Psoas muscle (tissue), 8 donors: Measurements from ENCODE around the gene CHI3L1. TPM values are rescaled to one million over a fixed set of nuclear protein-coding genes. Genes with fewer than 3 reads are reported as not detected.

ENCODE experiments used
- ATAC-seq, 4 donors: fragments of 200-7000 bp; cut with Tn5 transposase; one replicate each; pipeline ENCODE4 v1.9.1; 2020; ENCODE audit warnings: moderate library complexity in 3 of 4, mild to moderate bottlenecking in 2 of 4
- DNase-seq, 2 donors: peaks; one replicate each; pipeline ENCODE4 v3.0.0-alpha.2; 2020
- H3K27ac ChIP-seq: fragments of 200-600 bp; one replicate; pipeline ENCODE4 v1.8.0; 2022
- H3K27me3 ChIP-seq, 3 donors: fragments of 200-600 bp in 1 of 3; one replicate each; pipeline versions ENCODE4 v1.6.1 to v1.8.0; 2013 to 2022; ENCODE audit warnings: low read length in 2 of 3, mild to moderate bottlenecking in 2 of 3, moderate library complexity in 1 of 3; ENCODE audit not compliant: insufficient read depth in 3 of 3
- H3K36me3 ChIP-seq, 2 donors: fragments of 200-600 bp in 1 of 2; one replicate each; pipeline versions ENCODE4 v1.6.1 to v1.8.0; 2013 to 2022; ENCODE audit warnings: low read depth in 1 of 2, mild to moderate bottlenecking in 1 of 2, moderate library complexity in 1 of 2; ENCODE audit not compliant: insufficient read depth in 1 of 2
- H3K4me1 ChIP-seq: fragments of 200-600 bp; one replicate; pipeline ENCODE4 v1.8.0; 2022
- H3K4me3 ChIP-seq: fragments of 200-600 bp; one replicate; pipeline ENCODE4 v1.8.0; 2022; ENCODE audit warnings: mild to moderate bottlenecking
- H3K9me3 ChIP-seq: fragments of 200-600 bp; one replicate; pipeline ENCODE4 v1.8.0; 2022
- WGBS, 3 donors: extraction: QIAGEN DNeasy Blood & Tissue Kit; methylation state at CpG; one replicate each; pipeline versions ENCODE4 v1.1.6 to v1.1.7; 2013; 5-methylcytosine and 5-hydroxymethylcytosine counted together
- intact Hi-C, 2 donors: fragments of 100-400 bp; cut with DNase I; formaldehyde crosslinking; loops; one replicate each; pipeline versions ENCODE4 v1.11.0 to v1.14.2; 2022
- polyA plus RNA-seq, 3 donors: library from polyadenylated mRNA; stranded (reverse); fragments of 200-250 nt; gene quantifications; one replicate each; pipeline ENCODE4 v1.2.3, GENCODE V29; 2013
- total RNA-seq, 4 donors: library from RNA; stranded (reverse); fragmentation: NEBNext Ultra II Directional in 2 of 4; extraction: Animal tissue kit (Norgen Biotek cat#: 25700) in 2 of 4; gene quantifications; one replicate each; pipeline versions ENCODE4 v1.2.1 to v1.2.4, GENCODE V29; 2021 to 2023
- TF ChIP-seq, protein P1 (sequence below): fragments of 200-600 bp; IDR thresholded peaks from one replicate; pipeline ENCODE4 v1.8.0; 2022; ENCODE audit warnings: antibody characterized with exemption
- donor health status: healthy with polysubstance abuse.
- donor health status: DM: no; HTN: no; CAD: no; lungs with moderate emphysema.
- donor health status: Bipolar disorder and iron deficiency.
- donor health status: healthy.
- donor health status: DM: yes; HTN: yes; CAD: no.
- donor health status: DM: no; HTN: no; CAD: no.
- donor health status: DM: no; HTN: no; CAD: no.
- donor health status: DM: yes; HTN: yes; CAD: no.

Gene CHI3L1
- total and polyA plus RNA-seq, 7 donors = 1.7 to 156 (median 9.9) TPM

DNA sequence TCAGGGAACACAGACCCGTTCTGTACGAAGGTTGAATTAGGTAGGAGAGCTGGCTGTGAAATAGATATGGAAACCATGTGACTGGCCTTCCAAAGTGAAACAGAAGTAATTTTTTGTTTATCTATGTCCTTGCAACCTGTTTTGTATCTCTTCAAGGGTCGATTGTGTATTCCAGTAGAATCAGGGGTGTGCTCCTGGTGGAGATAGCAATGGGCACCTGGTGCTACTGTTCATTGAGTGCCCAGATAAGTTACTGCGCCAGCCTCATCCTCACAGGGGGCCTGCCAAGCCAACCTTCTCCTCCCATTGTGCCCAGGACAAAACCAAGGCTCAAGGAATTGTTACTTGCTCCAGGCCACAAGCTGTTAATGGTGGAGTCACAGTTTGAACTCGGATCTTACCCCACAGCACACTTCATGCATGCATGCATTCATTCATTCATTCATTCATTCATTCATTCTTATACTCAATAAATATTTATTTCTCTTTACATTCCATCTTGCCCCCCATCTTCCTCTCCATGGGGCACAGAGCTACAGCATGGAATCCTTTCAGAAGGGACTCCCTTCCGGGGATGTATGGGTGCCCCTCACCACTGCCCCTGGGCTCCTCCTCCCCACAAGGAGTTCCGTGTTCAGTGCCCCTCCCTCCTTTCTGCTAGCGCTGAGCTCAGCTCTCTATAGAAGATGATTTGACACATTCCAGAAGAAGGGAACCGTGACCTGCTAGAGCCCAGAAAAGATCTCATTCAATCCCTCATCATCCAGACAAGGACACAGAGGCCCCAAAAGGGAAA is 34.9 kb downstream of the CHI3L1 start:
- no peak overlapping the region for H3K4me3 ChIP-seq
- 74 to 83% (median 82%) methylated on average over 9 of the region's 9 CpGs for WGBS, 3 donors
- ATAC-seq (no peak), DNase-seq (no peak)
- H3K4me1 ChIP-seq = no peaks in the 10 kb centered on the region
- no peak overlapping the region for H3K27ac ChIP-seq
- intact Hi-C loops = loop anchor here in 1 of 2 donors (10.0 kb wide), 1 partner anchor 917 kb away; no protein-coding TSS in a partner anchor
- TF ChIP-seq, protein P1, sequence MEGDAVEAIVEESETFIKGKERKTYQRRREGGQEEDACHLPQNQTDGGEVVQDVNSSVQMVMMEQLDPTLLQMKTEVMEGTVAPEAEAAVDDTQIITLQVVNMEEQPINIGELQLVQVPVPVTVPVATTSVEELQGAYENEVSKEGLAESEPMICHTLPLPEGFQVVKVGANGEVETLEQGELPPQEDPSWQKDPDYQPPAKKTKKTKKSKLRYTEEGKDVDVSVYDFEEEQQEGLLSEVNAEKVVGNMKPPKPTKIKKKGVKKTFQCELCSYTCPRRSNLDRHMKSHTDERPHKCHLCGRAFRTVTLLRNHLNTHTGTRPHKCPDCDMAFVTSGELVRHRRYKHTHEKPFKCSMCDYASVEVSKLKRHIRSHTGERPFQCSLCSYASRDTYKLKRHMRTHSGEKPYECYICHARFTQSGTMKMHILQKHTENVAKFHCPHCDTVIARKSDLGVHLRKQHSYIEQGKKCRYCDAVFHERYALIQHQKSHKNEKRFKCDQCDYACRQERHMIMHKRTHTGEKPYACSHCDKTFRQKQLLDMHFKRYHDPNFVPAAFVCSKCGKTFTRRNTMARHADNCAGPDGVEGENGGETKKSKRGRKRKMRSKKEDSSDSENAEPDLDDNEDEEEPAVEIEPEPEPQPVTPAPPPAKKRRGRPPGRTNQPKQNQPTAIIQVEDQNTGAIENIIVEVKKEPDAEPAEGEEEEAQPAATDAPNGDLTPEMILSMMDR = no peak
- H3K27me3 ChIP-seq = peaks cover 0 to 4% (median 0%) of the 10 kb centered on the region in 3 donors
- H3K36me3 ChIP-seq = no peaks in the 10 kb centered on the region
- H3K9me3 ChIP-seq = no peaks in the 10 kb centered on the region

GRCh38 chr1:203150511-203151297 is 35.8 kb downstream of the CHI3L1 start:
- ATAC-seq (no peak), DNase-seq (no peak)
- H3K9me3 ChIP-seq = no peaks in the 10 kb centered on the region
- no peak overlapping the region for H3K4me3 ChIP-seq
- no peaks in the 10 kb centered on the region for H3K4me1 ChIP-seq
- intact Hi-C loops = loop anchor here in 1 of 2 donors (10.0 kb wide), 1 partner anchor 916 kb away; no protein-coding TSS in a partner anchor
- no peak overlapping the region for H3K27ac ChIP-seq
- no peaks in the 10 kb centered on the region for H3K36me3 ChIP-seq
- TF ChIP-seq, protein P1 = no peak
- peaks cover 0 to 4% (median 0%) of the 10 kb centered on the region in 3 donors for H3K27me3 ChIP-seq
- WGBS, 3 donors = 73 to 89% (median 80%) methylated on average over 9 of the region's 9 CpGs

DNA sequence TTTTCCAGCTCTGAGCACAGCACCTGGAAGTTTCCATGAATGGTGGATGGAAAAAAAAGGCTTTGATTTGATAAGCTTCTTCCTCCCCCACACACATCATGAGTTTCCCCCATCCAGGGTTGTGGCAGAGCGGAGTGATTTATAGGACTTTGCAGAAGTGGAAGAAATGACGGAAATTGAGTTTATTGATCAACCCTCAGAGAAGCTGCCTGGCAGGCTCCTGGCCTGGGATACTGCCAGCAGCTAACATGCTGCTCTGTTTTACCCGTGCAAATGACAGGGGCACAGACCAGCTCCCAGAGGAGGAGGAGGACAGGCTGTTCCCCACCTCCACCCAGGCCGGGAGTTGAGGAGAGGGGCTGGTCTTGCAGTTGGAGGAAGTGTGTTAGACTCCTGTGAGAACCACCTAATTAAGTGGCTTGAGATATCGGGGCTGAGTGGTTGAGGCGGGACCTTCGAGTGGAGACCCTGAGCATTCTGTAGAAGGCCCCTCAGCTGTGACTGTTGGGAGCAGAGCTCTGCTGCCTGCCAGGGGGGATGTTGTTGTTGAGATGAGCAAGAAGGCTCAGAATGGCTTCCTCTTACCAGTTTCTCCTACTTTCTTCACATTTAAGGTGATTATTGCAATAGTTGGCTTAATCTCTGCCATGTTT is 37.2 kb downstream of the CHI3L1 start:
- H3K4me1 ChIP-seq = no peaks in the 10 kb centered on the region
- H3K36me3 ChIP-seq = no peaks in the 10 kb centered on the region
- H3K27me3 ChIP-seq = peaks cover 0 to 4% (median 0%) of the 10 kb centered on the region in 3 donors
- no peak overlapping the region for H3K27ac ChIP-seq
- TF ChIP-seq, protein P1 = no peak
- intact Hi-C loops = no loop called here
- ATAC-seq (no peak), DNase-seq (no peak)
- H3K9me3 ChIP-seq = no peaks in the 10 kb centered on the region
- H3K4me3 ChIP-seq = no peak overlapping the region
- WGBS, 3 donors = 77 to 80% (median 78%) methylated on average over 7 of the region's 7 CpGs

GRCh38 chr1:203148579-203148978 is 37.9 kb downstream of the CHI3L1 start:
- peaks cover 0 to 4% (median 0%) of the 10 kb centered on the region in 3 donors for H3K27me3 ChIP-seq
- TF ChIP-seq, protein P1 = no peak
- H3K4me3 ChIP-seq = no peak overlapping the region
- H3K9me3 ChIP-seq = no peaks in the 10 kb centered on the region
- no peak for ATAC-seq
- 84 to 93% (median 89%) methylated on average over 12 of the region's 12 CpGs for WGBS, 3 donors
- H3K4me1 ChIP-seq = no peaks in the 10 kb centered on the region
- intact Hi-C loops = no loop called here
- H3K36me3 ChIP-seq = no peaks in the 10 kb centered on the region
- no peak overlapping the region for H3K27ac ChIP-seq
- no peak for DNase-seq
